HL-60/S4 (cell line): ENCODE results near the gene ADGRG6.
"Not testable (repeated sequence)": the region's sequence is repeated elsewhere in the genome, so short reads cannot be mapped to it uniquely, and the experiment has no call there.

ENCODE experiments used
- in situ Hi-C: fragments of 300-500 bp; cut with MboI; formaldehyde crosslinking; loops from 2 replicates; pipeline ENCODE4 v1.14.3; 2022; ENCODE audit warnings: low sequenced_read_pairs

The ADGRG6 gene

DNA sequence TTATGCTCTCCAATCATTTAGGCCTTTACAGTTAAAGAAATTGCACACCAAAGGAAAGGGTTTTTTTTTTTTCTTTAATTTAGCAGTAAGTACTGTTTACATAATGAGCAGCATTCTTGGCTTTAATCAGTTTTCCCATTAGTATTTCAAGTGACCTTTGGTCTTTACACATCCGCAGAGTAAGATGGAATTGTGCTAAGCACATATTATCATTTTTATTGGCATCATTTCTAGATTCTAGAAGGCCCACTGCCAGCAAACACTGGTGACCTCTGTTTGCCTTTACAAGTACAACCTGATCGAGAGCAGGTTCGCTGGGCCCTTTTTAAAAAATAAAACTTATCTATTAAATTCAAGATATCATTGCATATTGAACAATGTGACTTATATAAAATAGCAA, 104.3 kb downstream of the ADGRG6 start:
- in situ Hi-C loops = no loop called here

DNA sequence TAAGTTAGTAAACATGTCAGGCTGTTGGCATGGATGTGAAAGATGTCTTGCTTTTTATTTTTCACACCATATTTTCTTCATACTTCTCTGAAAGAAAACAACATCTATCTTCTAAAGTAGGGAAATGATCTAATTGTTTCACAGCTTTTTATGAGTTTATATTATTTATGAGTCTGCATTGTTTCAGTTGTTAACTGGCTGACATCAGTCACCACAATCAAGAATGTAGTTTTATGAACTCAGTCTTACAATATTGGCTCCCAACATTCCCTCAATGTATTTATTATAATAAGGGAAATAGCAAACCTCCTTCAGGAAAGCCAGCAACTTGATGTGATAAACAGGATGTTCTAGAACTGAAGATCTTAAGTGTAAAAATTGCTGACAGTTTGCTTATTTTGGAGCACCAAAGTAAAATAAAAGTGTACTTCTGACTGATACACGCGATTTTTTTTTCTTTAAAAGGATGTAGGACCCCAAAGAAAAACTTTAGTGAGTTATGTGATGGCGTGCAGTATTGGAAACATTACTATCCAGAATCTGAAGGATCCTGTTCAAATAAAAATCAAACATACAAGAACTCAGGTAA, 106.0 kb downstream of the ADGRG6 start:
- in situ Hi-C loops = no loop called here

DNA sequence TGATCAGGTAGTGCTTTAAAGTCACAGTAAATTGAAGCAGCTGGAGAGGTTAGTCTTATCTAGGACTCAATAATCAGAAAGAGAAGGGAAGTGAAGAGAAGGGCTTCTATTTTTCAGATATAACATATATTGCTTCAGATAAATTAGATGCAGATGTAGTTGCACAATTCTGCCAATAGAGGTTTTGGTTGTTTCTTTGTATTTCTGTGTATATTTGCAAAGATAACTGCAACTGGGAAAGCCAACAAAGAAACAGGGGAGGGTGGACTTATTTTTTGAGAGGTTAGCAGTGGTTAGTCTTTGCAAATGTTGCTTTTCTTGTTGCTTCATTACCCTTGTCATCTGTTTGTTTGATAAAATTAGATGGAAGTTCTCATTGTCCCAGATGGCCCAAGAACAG, 106.6 kb downstream of the ADGRG6 start:
- in situ Hi-C loops = no loop called here

DNA sequence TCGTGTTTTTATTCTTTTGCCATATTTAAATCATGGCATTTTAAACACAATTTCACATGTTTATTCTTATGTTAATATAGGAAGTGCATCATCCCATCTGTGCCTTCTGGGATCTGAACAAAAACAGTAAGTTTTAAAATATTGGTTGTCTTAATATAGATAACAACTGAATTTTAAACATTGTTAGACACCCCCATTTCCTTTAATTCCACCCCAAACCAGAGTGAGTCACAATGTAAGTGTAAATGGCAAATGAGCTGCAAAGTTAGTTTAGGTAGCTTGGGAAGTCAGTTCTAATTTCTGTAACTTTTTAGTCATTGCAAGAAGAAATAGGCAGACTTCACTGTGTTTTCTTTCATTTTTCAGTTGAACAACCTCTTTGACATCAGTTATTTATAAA, 108.0 kb downstream of the ADGRG6 start:
- in situ Hi-C loops = no loop called here

DNA sequence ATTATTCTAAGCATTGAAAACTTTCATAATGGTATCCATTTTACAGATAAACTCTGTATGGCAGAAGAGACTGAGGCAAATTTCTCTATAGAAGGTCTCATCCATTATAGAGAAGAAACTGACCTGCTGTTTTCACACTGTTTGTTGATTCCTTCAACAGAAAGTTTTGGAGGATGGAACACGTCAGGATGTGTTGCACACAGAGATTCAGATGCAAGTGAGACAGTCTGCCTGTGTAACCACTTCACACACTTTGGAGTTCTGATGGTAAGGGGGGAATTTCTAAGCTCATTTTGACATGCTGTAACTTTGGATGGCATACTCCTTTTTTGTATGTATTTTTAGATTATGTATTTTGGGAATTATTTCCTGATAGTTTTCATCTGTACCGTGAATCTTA, 109.3 kb downstream of the ADGRG6 start:
- in situ Hi-C loops = no loop called here

DNA sequence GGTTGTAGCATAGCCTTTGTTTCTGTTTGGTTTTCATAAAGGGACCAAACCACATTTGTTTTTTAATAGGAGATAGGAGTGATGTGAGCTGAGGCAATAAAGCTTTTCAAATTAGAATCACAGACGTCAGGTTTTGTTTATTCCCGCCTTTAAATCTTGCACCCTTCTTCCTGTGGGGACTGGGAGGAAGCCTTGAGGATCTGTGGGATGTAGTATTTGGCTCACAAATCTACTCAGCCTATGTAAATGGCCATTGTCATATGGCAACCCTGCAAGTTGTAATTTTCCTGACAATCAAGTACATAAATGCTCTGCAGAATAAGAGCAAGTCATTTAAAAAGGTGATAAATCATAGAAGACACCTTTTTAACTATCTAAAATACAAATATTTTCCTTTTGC, 110.4 kb downstream of the ADGRG6 start:
- in situ Hi-C loops = no loop called here

DNA sequence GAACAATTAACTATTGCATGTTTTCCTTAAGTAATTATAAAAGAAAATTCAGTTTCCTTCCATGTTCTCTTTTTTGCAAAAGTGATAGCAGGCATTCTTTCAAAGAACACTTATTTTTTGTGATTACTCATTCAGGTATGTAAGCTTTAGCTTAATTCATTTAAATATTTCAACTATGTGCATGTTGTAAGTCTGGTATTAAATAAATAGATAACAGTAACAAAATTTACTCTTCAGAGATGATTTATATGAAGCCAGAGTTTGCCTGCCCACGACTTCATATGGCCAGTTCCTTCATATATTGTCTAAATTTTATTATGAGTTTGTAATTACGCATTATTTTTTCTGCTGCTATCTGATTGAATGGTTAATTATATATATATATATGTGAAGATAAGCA, 110.9 kb downstream of the ADGRG6 start:
- in situ Hi-C loops = no loop called here

DNA sequence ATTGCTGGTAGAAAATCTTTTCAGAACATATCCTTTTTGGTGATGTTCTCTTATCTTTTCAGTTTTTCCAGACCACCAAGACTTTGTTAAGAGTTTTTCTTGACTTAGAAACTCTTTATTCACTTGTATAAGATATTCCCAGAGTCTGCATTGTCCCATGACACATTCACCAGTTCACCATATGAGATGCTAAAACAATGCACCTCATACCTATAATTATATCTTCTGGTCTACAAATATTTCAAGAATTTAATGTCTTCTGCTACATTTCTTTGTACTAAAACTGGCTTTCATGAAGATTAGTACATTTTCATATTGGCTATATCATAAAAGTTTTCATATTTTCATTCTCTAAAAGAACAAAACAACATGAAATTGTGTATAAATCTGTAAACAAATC, 111.3 kb downstream of the ADGRG6 start:
- in situ Hi-C loops = no loop called here

DNA sequence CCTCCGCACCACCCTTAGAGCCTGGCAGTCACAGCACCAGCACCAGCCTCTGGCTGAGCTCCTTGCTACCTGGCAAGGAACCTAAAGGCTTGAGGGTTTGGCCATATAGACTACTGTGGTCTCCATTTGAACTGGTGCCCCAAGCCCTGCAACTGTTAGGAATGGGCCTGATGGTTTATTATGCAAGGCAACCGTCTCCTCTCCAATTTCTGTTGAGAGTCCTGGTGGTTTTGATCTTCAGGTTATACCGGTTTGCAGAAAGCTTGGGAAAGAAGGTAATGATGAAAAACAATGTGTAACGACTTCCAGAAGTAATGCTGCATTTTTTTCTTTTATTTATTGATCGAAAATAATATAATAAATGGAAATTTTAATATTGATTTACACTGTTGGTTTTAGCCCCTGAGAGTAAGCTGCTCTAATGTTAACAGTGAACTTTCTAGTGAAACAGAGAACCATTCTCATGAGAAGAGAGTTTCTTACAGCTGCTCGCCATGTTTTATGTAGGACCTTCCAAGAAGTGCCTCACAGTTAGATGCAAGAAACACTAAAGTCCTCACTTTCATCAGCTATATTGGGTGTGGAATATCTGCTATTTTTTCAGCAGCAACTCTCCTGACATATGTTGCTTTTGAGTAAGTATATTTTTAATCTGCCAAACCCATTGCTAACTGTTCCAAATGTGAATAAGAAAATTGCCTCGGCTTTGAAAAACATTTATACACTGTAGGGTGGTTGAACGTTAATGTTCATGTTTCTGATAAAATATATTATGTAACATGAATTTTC, 112.8 kb downstream of the ADGRG6 start:
- in situ Hi-C loops = no loop called here

DNA sequence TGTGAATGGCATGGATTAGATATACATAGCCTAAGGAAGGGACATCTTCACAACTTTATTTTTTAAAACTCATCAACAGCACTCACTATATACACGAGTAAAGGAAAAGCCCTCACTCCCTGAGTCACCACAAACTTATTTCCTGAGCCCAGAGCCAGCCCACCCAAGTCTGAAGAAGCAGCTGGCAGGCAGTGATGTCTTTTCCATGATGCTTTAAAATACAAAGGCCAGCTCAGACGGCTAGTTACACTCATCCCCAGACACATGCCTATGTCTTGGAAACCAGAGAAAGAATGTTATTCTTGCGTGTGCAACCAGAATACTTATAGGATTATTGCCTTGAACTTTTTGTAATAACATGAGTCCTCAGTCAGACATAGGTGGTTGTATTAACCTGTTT, 114.4 kb downstream of the ADGRG6 start:
- in situ Hi-C loops = no loop called here

DNA sequence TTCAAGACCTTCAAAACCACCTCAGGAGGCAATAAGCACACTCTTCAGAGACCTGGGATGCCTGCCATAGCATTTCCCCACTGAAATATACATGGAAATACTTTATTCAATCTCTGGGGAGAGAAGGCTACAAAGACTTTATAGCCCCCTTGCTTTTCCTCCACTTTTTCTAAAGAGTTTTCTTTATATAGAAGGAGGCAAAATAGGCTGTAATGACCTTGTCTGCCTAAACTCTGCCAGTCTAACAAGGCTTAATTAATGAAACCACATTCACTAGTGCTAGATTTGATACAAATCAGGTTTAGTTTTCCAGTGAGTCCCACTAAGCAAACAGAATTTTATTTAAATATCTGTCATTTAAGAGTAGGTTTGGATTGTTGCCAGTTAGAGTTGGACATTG, 114.9 kb downstream of the ADGRG6 start:
- in situ Hi-C loops = no loop called here

DNA sequence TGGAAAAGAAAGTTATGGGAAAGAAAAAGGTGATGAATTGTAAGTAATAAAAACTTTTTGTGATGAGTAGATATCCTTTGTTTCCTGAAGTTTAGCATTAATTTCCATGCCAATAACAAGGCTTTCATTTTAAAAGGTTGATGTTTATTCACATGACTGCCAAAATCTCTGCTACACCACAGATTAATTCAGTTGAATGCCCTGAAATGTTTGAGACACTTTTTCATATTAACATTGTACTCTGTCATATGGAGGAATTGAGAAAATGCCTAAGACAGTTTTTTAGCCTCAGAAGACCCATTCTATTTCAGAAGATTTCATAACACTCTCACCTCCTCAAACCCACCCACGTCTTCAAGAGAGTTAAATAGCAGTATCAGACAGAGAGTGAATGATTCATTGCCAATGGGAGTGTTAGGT, 115.5 kb downstream of the ADGRG6 start:
- in situ Hi-C loops = no loop called here

DNA sequence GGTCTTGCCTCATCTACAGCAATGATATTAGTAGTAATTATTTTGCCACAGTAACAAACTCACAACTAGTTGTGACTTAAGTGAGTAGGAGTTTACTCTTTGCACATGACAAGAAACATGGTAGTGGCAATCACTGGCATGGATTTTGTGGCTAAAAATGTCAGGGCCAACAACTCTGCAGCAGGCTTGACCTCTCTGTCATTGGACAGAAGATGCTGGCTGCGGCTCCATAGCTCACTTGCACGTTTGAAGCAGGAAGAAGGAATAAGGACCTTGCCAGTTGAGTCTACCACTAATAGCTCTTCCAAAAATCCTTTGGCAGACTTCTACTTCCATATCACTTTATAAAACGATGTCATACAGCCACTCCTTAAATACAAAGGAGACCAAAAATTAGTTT, 117.3 kb downstream of the ADGRG6 start:
- in situ Hi-C loops = no loop called here

DNA sequence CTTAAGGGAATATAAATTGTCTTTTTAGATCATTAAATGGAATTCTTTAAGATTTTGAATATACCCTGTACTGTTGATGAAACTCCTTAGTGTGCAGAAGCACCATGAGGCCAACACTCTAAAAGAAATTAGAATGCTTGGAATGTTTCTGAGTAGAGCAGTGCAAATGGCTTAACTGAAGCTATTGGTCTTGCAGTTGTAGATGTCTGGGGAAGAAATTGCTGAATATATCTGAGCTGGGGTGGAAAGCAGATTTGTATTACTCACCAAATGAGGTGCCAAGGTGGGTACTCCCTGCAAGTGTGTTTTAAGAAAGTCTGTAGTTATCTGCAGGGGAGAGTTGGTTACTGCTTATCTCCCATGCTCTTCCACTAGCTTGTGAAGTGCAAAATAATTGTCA, 119.0 kb downstream of the ADGRG6 start:
- in situ Hi-C loops = no loop called here

DNA sequence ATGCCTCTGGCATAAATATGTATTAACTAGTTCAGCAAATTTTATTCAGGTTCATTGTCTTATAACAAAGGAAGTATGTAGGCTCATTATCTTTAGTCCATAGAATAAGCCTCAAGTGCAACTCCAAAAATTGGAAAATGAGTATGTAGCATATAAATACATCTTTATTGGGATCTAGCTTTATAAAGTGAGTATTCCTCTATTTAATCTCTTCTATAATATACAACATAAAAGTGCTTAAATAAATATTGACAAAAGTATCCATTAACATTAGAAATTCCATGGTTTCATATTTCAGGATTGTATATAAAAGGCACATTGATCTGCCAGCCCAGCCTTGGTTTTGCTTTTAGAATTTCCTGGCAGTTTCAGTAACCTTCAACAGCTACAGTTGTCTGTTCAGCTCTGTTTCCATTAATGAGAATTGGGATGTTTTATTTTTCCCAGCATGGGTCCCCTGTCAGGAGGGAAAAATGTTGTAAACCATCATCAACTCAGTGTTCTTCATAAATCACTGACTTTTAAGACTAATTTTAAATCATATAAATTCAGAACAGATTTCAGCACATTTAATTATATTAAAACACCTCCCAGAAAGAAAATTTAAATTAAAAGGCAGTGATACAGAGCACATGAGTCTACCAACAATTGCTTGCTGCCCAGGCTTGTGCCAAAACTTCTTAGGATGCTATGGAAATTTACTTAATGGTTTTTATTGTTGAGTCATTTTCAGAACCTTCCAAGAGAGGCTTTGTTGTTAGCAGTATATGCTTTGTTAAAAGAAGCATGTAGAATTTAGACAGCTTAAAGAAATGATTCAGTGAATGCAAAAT, 119.7 kb downstream of the ADGRG6 start:
- in situ Hi-C loops = no loop called here

DNA sequence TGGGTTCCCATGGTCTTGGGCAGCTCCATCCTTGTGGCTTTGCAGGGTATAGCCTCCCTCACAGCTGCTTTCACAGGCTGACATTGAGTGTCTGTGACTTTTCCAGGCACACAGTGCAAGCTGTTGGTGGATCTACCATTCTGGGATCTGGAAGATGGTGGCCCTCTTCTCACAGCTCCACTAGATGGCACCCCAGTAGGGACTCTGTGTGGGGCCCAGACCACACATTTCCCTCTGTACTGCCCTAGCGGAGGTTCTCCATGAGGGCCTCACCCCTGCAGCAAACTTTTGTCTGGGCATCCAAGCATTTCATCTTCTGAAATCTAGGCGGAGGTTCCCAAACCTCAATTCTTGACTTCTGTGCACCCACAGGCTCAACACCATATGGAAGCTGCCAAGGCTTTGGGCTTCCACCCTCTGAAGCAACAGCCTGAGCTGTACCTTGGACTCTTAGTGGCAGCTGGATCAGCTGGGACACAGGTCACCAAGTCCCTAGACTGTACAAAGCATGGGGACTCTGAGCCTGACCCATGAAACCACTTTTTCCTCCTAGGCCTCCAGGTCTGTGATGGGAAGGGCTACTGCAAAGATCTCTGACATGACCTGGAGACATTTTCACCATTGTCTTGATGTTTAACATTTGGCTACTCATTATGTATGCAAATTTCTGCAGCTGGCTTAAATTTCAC, 124.8 kb downstream of the ADGRG6 start:
- in situ Hi-C loops = not testable (repeated sequence)

DNA sequence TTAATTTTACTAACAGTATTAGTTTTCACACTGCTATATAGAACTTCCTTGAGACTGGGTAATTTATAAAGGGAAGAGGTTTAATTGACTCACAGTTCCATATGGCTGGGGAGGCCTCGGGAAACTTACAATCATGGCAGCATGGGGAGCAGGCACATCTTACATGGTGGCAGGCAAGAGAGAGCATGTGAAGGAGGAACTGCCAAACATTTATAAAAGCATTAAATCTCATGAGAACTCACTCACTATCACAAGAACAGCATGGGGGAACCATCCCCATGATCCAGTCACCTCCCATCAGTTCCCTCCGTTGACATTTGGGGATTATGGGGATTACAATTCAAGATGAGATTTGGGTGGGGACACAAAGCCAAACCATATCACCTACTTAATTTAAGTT, 126.7 kb downstream of the ADGRG6 start:
- in situ Hi-C loops = not testable (repeated sequence)

DNA sequence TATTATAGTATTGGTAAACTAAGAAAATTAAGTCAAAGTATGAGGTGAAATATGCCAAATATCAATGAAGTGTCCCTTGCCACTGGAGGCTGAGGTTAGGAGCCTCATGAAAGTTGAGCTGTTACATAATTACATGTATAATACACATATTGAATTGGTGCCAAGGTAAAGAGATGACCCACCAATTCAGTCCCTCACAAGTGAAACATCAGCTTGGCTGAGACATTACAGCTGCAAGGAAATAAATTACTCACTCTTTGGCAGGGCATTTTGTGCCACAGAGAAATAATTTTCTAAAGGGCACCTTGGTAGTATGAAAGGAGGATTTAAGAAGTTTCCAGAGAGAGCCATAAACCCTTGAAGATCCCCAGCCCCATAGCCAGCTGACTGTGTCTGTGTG, 127.4 kb downstream of the ADGRG6 start:
- in situ Hi-C loops = no loop called here

DNA sequence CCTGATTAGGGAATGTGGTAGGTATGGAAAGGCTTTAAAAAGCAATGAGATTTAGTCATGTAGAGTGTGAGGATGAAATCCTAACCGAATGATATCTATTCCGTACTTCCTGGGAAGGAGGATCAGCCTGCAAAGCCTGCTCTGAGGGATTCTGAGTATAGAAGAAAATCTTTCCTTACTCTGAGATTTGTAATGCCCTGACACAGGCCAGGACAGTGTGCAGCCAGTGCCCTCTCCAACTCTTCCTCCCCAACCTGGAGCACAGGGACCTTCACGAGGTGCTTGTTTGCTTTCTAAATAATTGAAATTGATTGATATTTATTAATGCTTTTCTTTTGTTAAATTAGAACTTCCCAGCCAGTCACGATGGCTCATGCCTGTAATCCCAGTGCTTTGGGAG, 131.6 kb downstream of the ADGRG6 start:
- in situ Hi-C loops = no loop called here

DNA sequence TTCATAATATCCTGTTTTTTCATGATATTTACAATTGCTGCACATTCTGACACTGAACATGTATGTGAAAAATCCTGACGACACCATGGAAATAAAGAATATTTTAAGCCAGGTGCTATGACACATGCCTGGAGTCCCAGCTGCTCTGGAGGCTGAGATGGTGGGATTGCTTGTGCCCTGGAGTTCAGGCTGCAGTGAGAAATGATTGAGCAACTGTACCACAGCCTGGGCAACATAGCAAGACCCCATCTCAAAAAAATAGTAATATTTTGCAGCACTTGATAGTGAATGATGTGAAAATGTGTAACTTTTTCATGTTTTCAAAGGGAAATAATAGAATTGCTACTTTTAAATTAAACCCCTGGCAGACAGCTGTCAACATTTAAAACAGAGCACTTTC, 137.1 kb downstream of the ADGRG6 start:
- in situ Hi-C loops = no loop called here

DNA sequence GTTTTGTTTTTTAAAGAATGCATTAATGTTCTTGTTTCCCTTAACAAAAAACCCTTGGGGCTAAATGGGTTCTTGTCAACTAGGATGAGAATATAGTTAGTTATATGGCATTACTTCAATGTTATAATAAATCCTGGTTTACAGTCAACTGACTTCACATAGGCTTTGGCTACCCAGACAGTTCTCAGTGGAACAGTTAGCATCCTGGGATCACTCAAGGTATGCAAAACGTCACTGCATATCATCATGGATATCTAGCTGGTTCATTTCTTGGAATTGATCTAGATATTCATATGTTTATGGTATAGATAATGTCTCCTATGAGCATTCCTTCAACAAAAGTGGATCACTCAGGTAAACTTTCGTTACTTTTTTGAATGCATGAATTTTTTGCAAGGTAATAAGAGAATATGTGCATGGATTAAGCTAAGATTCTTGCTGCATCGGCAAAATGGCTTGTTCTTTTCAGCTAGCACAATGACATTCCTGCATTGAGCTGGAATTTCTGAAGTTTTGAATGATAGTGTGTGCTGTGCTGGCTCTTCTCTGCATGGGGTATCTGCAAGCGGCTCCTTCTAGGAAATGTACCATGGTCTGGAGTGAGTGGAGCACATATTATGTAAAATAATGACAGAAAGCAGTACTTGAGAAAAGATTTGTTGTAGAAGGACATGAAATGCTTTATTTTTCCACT, 138.9 kb downstream of the ADGRG6 start:
- in situ Hi-C loops = no loop called here
